Measurements from ENCODE around the gene SCAND1.
"Not testable (repeated sequence)": the region's sequence is repeated elsewhere in the genome, so short reads cannot be mapped to it uniquely, and the experiment has no call there.

Gene SCAND1

DNA sequence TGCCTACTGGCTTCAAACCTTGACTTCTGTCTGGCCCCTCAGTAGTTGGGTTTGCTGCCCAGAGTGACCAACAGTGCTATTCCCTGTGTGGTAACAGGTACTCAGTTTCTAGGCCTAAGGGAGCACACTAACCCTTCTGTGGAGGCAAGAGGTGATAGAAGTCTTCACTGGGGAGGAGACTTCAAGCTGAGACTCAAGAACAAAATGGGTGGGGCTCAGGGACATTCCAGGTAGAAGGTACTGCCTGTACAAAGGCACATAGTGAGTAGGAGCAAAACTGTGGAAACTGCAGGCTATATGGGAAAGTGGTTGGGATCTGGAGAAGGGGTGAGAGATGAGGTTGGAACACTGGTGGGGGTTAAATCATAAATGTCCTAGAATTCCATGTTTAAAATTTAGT lies 2.3 kb upstream of the SCAND1 start:
- DNase-seq: no peak

- no peak for DNase-seq
Measured at GRCh38 chr20:35954907-35955251, 577 bp upstream of the SCAND1 start.

- DNase-seq: no peak
Measured at GRCh38 chr20:35953387-35954199, 709 bp downstream of the SCAND1 start.

GRCh38 chr20:35952480-35953386 lies 1.6 kb downstream of the SCAND1 start:
- no peak for DNase-seq

GRCh38 chr20:35952080-35952479 lies 2.2 kb downstream of the SCAND1 start:
- not testable (repeated sequence) for DNase-seq

- DNase-seq: no peak
Measured at GRCh38 chr20:35950093-35950492, 4.2 kb downstream of the SCAND1 start.

DNA sequence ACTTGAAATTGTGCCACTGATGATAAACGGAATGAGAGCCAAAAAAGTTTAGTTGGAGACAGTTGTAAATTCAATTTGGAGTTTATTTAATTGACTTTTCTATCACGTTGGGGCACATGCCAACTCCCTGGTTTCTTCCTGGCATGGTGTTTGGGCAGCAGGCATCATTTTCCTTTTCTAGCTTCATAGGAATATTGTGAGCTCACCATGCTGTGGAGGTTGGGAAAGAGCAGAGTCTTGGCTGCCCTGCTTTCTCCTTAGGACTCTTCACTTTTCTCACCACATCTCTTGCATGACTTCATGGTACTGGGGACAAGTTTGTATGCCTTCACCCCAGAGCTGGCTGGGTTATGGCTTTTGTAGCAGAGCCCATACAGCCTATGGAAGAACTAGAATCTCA lies 6.4 kb downstream of the SCAND1 start:
- no peak for DNase-seq

GRCh38 chr20:35947489-35947888 lies 6.8 kb downstream of the SCAND1 start:
- no peak for DNase-seq

DNA sequence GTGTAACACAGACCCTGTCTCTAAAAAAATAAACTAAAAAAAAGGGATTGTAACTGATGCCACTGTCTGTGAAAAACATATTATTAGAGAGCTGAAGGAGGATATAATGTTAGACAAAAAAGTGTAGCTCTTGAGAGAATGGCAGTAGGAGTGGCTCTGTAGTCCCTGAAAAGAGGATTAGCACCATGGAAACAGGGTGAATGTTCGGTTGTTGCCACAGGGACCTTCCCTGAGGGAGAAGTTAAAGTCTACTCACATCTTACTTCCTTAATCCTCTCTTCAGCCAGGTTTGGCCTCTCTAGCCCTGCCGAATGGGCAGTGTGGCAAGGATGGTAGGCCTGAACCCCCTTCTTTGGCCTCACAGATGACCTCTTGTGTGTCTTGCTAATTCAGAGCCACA lies 12.1 kb downstream of the SCAND1 start:
- DNase-seq: no peak

- DNase-seq: no peak
Measured at GRCh38 chr20:35941620-35942019, 12.7 kb downstream of the SCAND1 start.

GRCh38 chr20:35939264-35939663 lies 15.0 kb downstream of the SCAND1 start:
- DNase-seq: no peak

- no peak for DNase-seq
Measured at GRCh38 chr20:35934050-35934449, 20.3 kb downstream of the SCAND1 start.

- DNase-seq: no peak
Measured at GRCh38 chr20:35929301-35929700, 25.0 kb downstream of the SCAND1 start.

GRCh38 chr20:35920523-35920922 lies 33.8 kb downstream of the SCAND1 start:
- DNase-seq: no peak

GRCh38 chr20:35918021-35918420 lies 36.3 kb downstream of the SCAND1 start:
- DNase-seq: no peak

GRCh38 chr20:35917077-35917476 lies 37.2 kb downstream of the SCAND1 start:
- DNase-seq: no peak

GRCh38 chr20:35912881-35913280 lies 41.4 kb downstream of the SCAND1 start:
- no peak for DNase-seq

GRCh38 chr20:35910254-35910653 lies 44.0 kb downstream of the SCAND1 start:
- DNase-seq: no peak

GRCh38 chr20:35909796-35910195 lies 44.5 kb downstream of the SCAND1 start:
- DNase-seq: no peak

GRCh38 chr20:35909176-35909575 lies 45.1 kb downstream of the SCAND1 start:
- no peak for DNase-seq

GRCh38 chr20:35908007-35908406 lies 46.3 kb downstream of the SCAND1 start:
- DNase-seq: peak; percentile 36

GRCh38 chr20:35907017-35907701 lies 47.1 kb downstream of the SCAND1 start:
- peak; percentile 15 for DNase-seq

DNA sequence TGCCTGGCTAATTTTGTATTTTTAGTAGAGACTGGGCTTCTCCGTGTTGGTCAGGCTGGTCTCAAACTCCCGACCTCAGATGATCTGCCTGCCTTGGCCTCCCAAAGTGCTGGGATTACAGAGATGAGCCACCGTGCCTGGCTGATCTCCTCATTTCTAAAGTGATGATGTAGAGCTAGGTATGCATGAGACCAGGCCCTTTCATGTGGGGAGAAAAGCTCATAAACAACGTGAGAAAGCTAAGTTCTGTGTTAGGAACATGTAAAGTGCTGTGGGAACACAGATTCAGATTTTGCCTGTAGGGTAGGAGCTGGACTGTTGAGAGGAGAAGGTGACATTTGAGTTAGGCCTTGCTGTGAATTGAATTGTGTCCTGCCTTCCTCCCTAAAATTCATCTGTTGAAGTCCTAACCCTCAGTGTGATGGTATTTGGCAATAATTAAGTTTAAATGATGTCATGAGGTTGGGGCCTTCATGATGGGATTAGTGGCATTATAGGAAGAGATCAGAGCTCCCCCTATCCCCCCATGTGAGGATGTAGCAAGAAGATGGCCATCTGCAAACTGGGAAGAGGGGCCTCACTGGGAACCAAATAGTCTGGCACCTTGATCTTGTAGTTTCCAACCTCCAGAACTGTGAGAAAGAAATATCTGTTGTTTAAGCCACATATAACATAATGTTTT lies 49.2 kb downstream of the SCAND1 start:
- no peak for DNase-seq
